Measurements from ENCODE around the gene KLC3.
A peak's percentile ranks its signal among the peaks of the same experiment; 100 is the strongest.
"Not testable (repeated sequence)": the region's sequence is repeated elsewhere in the genome, so short reads cannot be mapped to it uniquely, and the experiment has no call there.

The KLC3 gene

DNA sequence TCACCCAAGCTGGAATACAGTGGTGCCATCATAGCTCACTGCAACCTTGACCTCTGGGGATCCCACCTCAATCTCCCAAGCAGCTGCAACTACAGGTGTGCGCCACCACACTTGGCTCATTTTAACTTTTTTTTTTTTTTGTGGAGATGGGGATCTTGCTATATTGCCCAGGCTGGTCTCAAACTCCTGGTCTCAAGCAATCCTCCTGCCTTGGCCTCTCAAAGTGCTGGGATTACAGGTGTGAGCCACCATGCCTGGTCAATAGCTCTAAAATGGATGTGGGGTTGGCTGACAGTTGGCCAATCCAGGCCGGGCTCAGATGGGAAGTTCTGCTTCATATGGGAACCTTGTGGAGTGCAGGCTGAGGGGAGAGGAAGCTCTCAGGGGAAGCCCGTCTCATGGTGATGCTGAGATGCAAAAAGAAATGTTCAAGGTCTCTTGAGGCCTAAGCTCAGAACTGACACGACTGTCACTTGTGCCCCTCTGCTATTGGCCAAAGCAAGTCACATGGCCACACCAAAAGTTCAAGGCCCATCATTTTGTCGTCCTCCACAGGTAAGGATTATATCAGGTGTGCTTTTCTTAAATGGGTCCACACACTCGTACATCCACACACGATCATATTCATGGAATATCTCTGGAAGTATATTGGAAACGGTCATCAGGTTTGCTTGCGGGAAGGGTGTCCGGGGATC is 6.8 kb upstream of the KLC3 start:
- H3K4me1 ChIP-seq (ENCODE audit: control insufficient read depth, insufficient read depth, low read length), result no peaks in the 10 kb centered on the region
- H3K4me3 ChIP-seq (ENCODE audit: insufficient read depth, low read depth, low read length), result no peak overlapping the region
- no peak overlapping the region for H3K27ac ChIP-seq (ENCODE audit: insufficient read depth, low read depth, low read length, poor library complexity, severe bottlenecking)
- H3K27me3 ChIP-seq (ENCODE audit: control insufficient read depth, insufficient read depth, low read length, poor library complexity, severe bottlenecking), result no peaks in the 10 kb centered on the region
- 85 to 88% methylated on average over 10 of the region's 10 CpGs for WGBS, 2 experiments
- H3K9me3 ChIP-seq (ENCODE audit: control insufficient read depth, low read length), result no peaks in the 10 kb centered on the region
- H3K36me3 ChIP-seq (ENCODE audit: control insufficient read depth, insufficient read depth, low read length), result no peaks in the 10 kb centered on the region

DNA sequence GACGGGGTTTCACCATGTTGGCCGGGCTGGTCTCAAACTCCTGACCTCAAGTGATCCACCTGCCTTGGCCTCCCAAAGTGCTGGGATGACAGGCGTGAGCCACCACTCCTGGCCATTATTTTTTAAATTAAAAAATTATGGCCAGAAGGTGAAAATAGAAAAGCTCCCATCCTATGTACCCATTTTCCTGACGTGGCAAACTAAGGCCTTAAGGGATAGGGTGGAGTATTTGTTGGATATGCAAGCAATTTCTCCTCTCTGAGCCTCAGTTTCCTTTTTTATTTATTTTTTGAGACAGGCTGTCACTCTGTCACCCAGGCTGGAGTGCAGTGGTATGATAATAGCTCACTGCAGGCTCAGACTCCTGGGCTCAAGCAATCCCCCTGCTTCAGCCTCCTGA is 5.7 kb upstream of the KLC3 start:
- H3K4me3 ChIP-seq (ENCODE audit: insufficient read depth, low read depth, low read length); H3K9me3 ChIP-seq (ENCODE audit: control insufficient read depth, low read length); H3K4me1 ChIP-seq (ENCODE audit: control insufficient read depth, insufficient read depth, low read length); H3K27ac ChIP-seq (ENCODE audit: insufficient read depth, low read depth, low read length, poor library complexity, severe bottlenecking); H3K36me3 ChIP-seq (ENCODE audit: control insufficient read depth, insufficient read depth, low read length): not testable (repeated sequence)
- H3K27me3 ChIP-seq (ENCODE audit: control insufficient read depth, insufficient read depth, low read length, poor library complexity, severe bottlenecking), result peaks cover 10% of the 10 kb centered on the region
- 93% methylated on average over 4 of the region's 4 CpGs for WGBS, 2 experiments

DNA sequence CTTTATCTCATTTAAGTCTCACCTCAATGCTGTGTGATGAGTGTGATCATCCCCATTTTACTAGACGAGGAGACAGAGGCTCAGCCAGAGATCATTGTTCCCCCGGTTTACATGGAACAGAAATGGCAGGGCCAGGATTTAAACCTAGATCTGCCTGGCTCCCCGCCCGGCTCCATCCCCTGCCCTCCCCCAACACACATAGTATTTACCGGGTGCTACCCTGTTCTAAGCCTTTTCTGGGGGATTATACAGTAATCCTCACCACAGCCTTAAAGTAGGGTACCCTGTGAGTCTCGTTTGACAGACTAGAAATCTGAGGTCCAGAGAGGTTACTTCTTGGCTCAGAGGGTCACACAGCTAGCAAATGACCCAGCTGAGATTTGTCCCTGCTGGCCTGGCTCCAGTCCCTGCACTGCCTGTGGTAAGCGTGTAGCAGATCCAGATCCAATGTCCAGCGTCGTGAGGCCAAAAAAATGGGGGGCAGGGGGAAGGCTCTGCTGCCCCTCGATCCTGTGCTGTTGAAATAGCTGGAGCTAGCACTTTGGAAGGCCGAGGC is 3.8 kb upstream of the KLC3 start:
- Histone ChIP-seq H3K36me3 (ENCODE audit: control insufficient read depth, insufficient read depth, low read length) (no peaks in the 10 kb centered on the region), H3K4me3 (ENCODE audit: insufficient read depth, low read depth, low read length) (no peak overlapping the region), H3K9me3 (ENCODE audit: control insufficient read depth, low read length) (no peaks in the 10 kb centered on the region), H3K27ac (ENCODE audit: insufficient read depth, low read depth, low read length, poor library complexity, severe bottlenecking) (no peak overlapping the region), H3K4me1 (ENCODE audit: control insufficient read depth, insufficient read depth, low read length) (no peaks in the 10 kb centered on the region), H3K27me3 (ENCODE audit: control insufficient read depth, insufficient read depth, low read length, poor library complexity, severe bottlenecking) (peaks cover 29% of the 10 kb centered on the region)
- WGBS, 2 experiments, result 85 to 86% methylated on average over 11 of the region's 11 CpGs

DNA sequence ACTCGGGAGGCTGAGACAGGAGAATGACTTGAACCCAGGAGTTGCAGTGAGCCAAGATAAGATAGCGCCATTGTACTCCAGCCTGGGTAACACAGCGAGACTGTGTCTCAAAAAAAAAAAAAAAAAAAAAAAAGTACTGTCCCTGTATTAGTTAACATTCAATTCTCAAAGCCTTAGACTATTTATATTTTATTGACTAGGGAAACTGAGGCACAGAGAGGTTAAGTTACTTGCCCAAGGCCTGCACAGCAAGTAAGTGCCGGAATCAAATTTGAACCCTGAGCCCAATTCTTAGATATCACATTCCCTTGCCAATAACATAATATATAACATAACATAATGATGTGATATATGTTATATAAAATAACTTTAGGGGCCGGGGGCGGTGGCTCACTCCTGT is 921 bp upstream of the KLC3 start:
- H3K36me3 ChIP-seq (ENCODE audit: control insufficient read depth, insufficient read depth, low read length), result no peaks in the 10 kb centered on the region
- H3K9me3 ChIP-seq (ENCODE audit: control insufficient read depth, low read length), result no peaks in the 10 kb centered on the region
- 88 to 94% methylated on average over 5 to 6 of the region's 6 CpGs for WGBS, 2 experiments
- H3K27ac ChIP-seq (ENCODE audit: insufficient read depth, low read depth, low read length, poor library complexity, severe bottlenecking), result no peak overlapping the region
- no peaks in the 10 kb centered on the region for H3K4me1 ChIP-seq (ENCODE audit: control insufficient read depth, insufficient read depth, low read length)
- peaks cover 43% of the 10 kb centered on the region for H3K27me3 ChIP-seq (ENCODE audit: control insufficient read depth, insufficient read depth, low read length, poor library complexity, severe bottlenecking)
- no peak overlapping the region for H3K4me3 ChIP-seq (ENCODE audit: insufficient read depth, low read depth, low read length)

DNA sequence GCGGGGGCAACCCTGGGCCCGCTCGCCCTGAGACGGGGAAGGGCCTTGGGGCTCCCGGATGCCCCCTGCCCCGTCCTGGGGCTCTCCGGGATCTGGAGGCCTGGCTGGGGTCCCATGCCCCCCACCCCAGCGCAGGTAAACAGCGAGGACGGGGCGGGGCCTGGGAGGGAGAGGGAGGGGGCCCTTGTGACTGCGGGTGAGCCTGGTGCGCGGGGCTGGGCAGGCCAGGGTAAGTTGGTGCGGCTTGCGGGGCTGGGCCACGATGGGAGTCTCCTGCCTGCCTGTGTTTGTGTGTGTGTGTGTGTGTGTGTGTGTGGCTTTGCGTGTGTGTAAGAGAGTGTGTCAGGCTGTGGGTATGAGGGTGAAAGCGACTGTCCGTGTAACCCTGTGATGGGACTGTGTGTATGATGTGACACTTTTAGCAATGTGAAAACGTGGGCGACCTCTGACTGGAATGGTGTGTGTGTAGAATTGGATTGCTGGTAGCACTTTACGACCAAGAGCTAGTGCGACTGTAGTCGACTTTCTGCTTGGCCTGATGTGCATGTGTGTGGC is 426 bp downstream of the KLC3 start:
- no peak overlapping the region for H3K27ac ChIP-seq (ENCODE audit: insufficient read depth, low read depth, low read length, poor library complexity, severe bottlenecking)
- H3K36me3 ChIP-seq (ENCODE audit: control insufficient read depth, insufficient read depth, low read length), result no peaks in the 10 kb centered on the region
- peak overlapping the region; percentile 36 for H3K4me3 ChIP-seq (ENCODE audit: insufficient read depth, low read depth, low read length)
- no peaks in the 10 kb centered on the region for H3K9me3 ChIP-seq (ENCODE audit: control insufficient read depth, low read length)
- H3K27me3 ChIP-seq (ENCODE audit: control insufficient read depth, insufficient read depth, low read length, poor library complexity, severe bottlenecking), result peaks cover 43% of the 10 kb centered on the region
- WGBS, 2 experiments, result 25 to 26% methylated on average over 25 of the region's 25 CpGs
- no peaks in the 10 kb centered on the region for H3K4me1 ChIP-seq (ENCODE audit: control insufficient read depth, insufficient read depth, low read length)

DNA sequence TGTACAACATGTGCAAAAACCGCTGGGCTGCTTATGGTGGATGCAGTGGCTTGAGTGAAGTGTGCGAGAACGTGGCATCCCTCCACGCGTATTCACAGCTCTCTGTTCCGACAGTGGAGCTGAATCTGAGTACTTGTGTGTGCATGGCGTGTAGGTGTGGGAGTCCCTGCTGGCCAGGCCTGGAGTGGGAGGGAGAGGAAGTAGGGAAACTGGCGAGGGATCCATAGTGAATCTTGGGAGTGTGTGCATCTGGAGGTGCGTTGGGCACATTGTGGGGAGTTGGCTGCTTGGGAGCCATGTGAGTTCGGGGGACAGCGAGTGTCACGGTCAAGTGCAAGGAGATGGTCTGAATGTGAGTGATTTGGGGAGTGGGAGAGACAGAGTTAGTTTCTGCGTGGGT is 2.4 kb downstream of the KLC3 start:
- Histone ChIP-seq H3K4me1 (ENCODE audit: control insufficient read depth, insufficient read depth, low read length) (no peaks in the 10 kb centered on the region), H3K4me3 (ENCODE audit: insufficient read depth, low read depth, low read length) (no peak overlapping the region), H3K9me3 (ENCODE audit: control insufficient read depth, low read length) (no peaks in the 10 kb centered on the region), H3K27me3 (ENCODE audit: control insufficient read depth, insufficient read depth, low read length, poor library complexity, severe bottlenecking) (peaks cover 43% of the 10 kb centered on the region), H3K36me3 (ENCODE audit: control insufficient read depth, insufficient read depth, low read length) (no peaks in the 10 kb centered on the region), H3K27ac (ENCODE audit: insufficient read depth, low read depth, low read length, poor library complexity, severe bottlenecking) (no peak overlapping the region)
- WGBS, 2 experiments, result 87 to 88% methylated on average over 12 to 13 of the region's 13 CpGs

DNA sequence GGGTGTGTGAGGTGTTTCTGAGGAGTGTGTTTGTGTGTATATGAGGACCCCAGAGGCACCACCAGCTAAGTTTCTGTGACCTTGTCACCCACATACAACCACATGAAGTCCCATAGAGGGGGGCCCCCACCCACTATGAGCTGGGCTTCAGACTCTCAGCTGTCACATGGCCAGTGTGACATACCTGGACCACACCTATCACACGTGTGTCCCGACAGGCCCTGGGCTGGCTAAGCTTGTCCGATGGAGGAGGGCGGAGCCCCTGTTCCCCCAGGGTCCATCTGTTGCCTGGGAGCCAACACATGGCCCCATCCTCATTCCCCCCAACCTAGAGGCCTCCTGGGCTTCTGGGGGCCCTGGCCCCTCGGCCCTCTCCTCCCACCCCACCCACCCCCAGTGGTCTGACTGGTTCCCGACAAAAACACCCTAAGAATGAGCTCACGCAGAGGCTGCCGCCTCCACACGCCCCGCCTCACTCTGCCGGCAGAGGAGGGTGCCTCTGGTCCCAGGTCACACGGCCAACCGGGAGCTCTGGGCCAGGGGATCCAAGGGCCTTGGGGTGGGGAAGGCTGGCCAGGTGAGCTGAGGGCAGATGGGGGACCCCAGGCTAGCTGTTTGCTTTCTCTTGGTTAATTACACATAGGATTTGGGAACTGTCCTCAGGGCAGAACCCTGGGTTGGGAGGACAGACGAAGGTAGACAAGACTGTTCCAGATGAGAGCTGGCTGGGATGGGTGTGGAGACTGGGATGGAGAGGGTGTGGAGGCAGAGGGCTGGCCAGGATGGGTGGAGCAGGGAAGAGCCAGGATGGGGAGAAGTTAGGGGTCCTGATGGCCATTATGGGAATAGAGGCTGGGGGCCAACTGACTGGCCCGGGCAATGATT is 4.3 kb downstream of the KLC3 start:
- Histone ChIP-seq H3K4me3 (ENCODE audit: insufficient read depth, low read depth, low read length) (no peak overlapping the region), H3K36me3 (ENCODE audit: control insufficient read depth, insufficient read depth, low read length) (no peaks in the 10 kb centered on the region), H3K27me3 (ENCODE audit: control insufficient read depth, insufficient read depth, low read length, poor library complexity, severe bottlenecking) (peaks cover 33% of the 10 kb centered on the region), H3K9me3 (ENCODE audit: control insufficient read depth, low read length) (no peaks in the 10 kb centered on the region), H3K27ac (ENCODE audit: insufficient read depth, low read depth, low read length, poor library complexity, severe bottlenecking) (no peak overlapping the region), H3K4me1 (ENCODE audit: control insufficient read depth, insufficient read depth, low read length) (peaks cover 8% of the 10 kb centered on the region)
- WGBS, 2 experiments, result 74 to 75% methylated on average over 14 to 15 of the region's 15 CpGs

DNA sequence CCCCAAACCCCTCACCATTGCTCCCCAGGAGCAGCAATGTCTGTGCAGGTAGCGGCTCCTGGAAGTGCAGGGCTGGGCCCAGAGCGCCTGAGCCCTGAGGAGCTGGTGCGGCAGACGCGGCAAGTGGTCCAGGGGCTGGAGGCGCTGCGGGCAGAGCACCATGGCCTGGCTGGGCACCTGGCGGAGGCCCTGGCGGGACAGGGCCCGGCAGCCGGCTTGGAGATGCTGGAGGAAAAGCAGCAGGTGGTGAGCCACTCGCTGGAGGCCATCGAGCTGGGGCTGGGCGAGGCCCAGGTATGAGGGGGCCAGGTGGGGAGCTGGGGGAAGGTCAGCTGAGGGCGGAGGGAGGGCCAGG is 4.9 kb downstream of the KLC3 start:
- no peaks in the 10 kb centered on the region for H3K36me3 ChIP-seq (ENCODE audit: control insufficient read depth, insufficient read depth, low read length)
- H3K9me3 ChIP-seq (ENCODE audit: control insufficient read depth, low read length), result no peaks in the 10 kb centered on the region
- WGBS, 2 experiments, result 90% methylated on average over 15 of the region's 15 CpGs
- H3K27ac ChIP-seq (ENCODE audit: insufficient read depth, low read depth, low read length, poor library complexity, severe bottlenecking), result no peak overlapping the region
- H3K4me1 ChIP-seq (ENCODE audit: control insufficient read depth, insufficient read depth, low read length), result peaks cover 8% of the 10 kb centered on the region
- peaks cover 27% of the 10 kb centered on the region for H3K27me3 ChIP-seq (ENCODE audit: control insufficient read depth, insufficient read depth, low read length, poor library complexity, severe bottlenecking)
- H3K4me3 ChIP-seq (ENCODE audit: insufficient read depth, low read depth, low read length), result no peak overlapping the region

DNA sequence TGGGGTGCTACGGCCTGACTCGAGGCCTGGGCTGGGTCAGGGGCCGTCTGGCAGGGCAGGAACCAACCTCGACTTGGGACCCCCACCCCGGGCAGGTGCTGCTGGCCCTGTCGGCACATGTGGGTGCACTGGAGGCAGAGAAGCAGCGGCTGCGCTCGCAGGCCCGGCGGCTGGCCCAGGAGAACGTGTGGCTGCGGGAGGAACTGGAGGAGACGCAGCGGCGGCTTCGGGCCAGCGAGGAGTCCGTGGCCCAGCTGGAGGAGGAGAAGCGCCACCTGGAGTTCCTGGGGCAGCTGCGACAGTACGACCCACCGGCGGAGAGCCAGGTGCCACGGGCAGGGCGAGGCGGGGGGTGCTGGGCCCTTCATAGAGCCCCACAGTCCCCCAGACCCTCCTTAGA is 5.9 kb downstream of the KLC3 start:
- Histone ChIP-seq H3K36me3 (ENCODE audit: control insufficient read depth, insufficient read depth, low read length) (peaks cover 7% of the 10 kb centered on the region), H3K27me3 (ENCODE audit: control insufficient read depth, insufficient read depth, low read length, poor library complexity, severe bottlenecking) (peaks cover 17% of the 10 kb centered on the region), H3K9me3 (ENCODE audit: control insufficient read depth, low read length) (no peaks in the 10 kb centered on the region), H3K4me3 (ENCODE audit: insufficient read depth, low read depth, low read length) (no peak overlapping the region), H3K4me1 (ENCODE audit: control insufficient read depth, insufficient read depth, low read length) (peaks cover 8% of the 10 kb centered on the region), H3K27ac (ENCODE audit: insufficient read depth, low read depth, low read length, poor library complexity, severe bottlenecking) (no peak overlapping the region)
- WGBS, 2 experiments, result 67 to 70% methylated on average over 27 of the region's 27 CpGs
